HepG2 (cell line): ENCODE results near the gene RRAS2. TPM values are rescaled to one million over a fixed set of nuclear protein-coding genes. Genes with fewer than 3 reads are reported as not detected.

ENCODE experiments used
- CENPX ChIP-seq: sonication (generic); formaldehyde crosslinking; IDR thresholded peaks from 2 replicates; pipeline ENCODE4 v1.9.0; 2021; ENCODE audit warnings: mild to moderate bottlenecking, missing genetic modification reagents, moderate library complexity
- CREB1 ChIP-seq, 2 experiments: fragments of 450-650 bp in 1 of 2; IDR thresholded peaks; 2 replicates each; pipeline ENCODE4 v1.6.1; 2016 to 2017; ENCODE audit warnings: control low read depth in 1 of 2, mild to moderate bottlenecking in 1 of 2, missing compliant biosample characterization in 1 of 2, missing genetic modification characterization in 1 of 2
- GABPB1 ChIP-seq: IDR thresholded peaks from 2 replicates; pipeline ENCODE4 v1.6.1; 2016; ENCODE audit warnings: mild to moderate bottlenecking, missing genetic modification reagents, moderate library complexity, missing compliant biosample characterization
- HOXA3 ChIP-seq: sonication (generic); formaldehyde crosslinking; IDR thresholded peaks from 2 replicates; pipeline ENCODE4 v1.5.0; 2020; ENCODE audit warnings: missing genetic modification reagents
- ISL2 ChIP-seq: sonication (generic); formaldehyde crosslinking; IDR thresholded peaks from 2 replicates; pipeline ENCODE4 v1.5.0; 2020; ENCODE audit warnings: missing genetic modification reagents
- KMT2A ChIP-seq: sonication (generic); formaldehyde crosslinking; IDR thresholded peaks from 2 replicates; pipeline ENCODE4 v1.4.0; 2020; ENCODE audit warnings: missing genetic modification reagents
- MAX ChIP-seq: IDR thresholded peaks from 2 replicates; pipeline ENCODE4 v1.6.1; 2012; ENCODE audit warnings: inconsistent platforms
- MYC ChIP-seq: sonication (generic); formaldehyde crosslinking; IDR thresholded peaks from 2 replicates; pipeline ENCODE4 v1.9.0; 2021; ENCODE audit warnings: missing genetic modification reagents, borderline replicate concordance
- PHF20 ChIP-seq: sonication (generic); formaldehyde crosslinking; IDR thresholded peaks from 2 replicates; pipeline ENCODE4 v1.5.0; 2020; ENCODE audit warnings: mild to moderate bottlenecking, missing genetic modification reagents
- POLR2A ChIP-seq, 2 experiments: IDR thresholded peaks; 2 replicates each; pipeline ENCODE4 v1.6.1; 2011; ENCODE audit warnings: low read depth in 2 of 2, low read length in 2 of 2, mild to moderate bottlenecking in 1 of 2, moderate library complexity in 1 of 2; ENCODE audit not compliant: insufficient read depth in 1 of 2
- POLR2G ChIP-seq: fragments of 200-400 bp; formaldehyde crosslinking; IDR thresholded peaks from 2 replicates; pipeline ENCODE4 v1.6.1; 2018; ENCODE audit warnings: mild to moderate bottlenecking, low read depth, low read length, moderate library complexity
- REPIN1 ChIP-seq: sonication (generic); formaldehyde crosslinking; IDR thresholded peaks from 2 replicates; pipeline ENCODE4 v1.8.0; 2022; ENCODE audit warnings: missing genetic modification reagents, low read depth, mild to moderate bottlenecking, borderline replicate concordance
- RFX3 ChIP-seq: IDR thresholded peaks from 2 replicates; pipeline ENCODE4 v1.6.1; 2016; ENCODE audit warnings: missing biosample characterization, missing genetic modification reagents
- TAF1 ChIP-seq: sonication (generic); formaldehyde crosslinking; IDR thresholded peaks from 2 replicates; pipeline ENCODE4 v1.4.0; 2020; ENCODE audit warnings: missing genetic modification reagents
- TCF12 ChIP-seq, 2 experiments: fragments of 450-650 bp in 1 of 2; sonication (generic) in 1 of 2; formaldehyde crosslinking in 1 of 2; IDR thresholded peaks; 2 replicates each; pipeline versions ENCODE4 v1.6.1 to v1.8.0; 2017 to 2022; ENCODE audit warnings: antibody characterized with exemption in 1 of 2, mild to moderate bottlenecking in 1 of 2, missing genetic modification reagents in 1 of 2, moderate library complexity in 1 of 2
- ZBTB4 ChIP-seq: sonication (generic); formaldehyde crosslinking; IDR thresholded peaks from 2 replicates; pipeline ENCODE4 v1.4.0; 2020; ENCODE audit warnings: missing genetic modification reagents, mild to moderate bottlenecking, borderline replicate concordance
- ZMAT3 ChIP-seq: sonication (generic); formaldehyde crosslinking; conservative IDR thresholded peaks from 2 replicates; pipeline ENCODE4 v1.7.0; 2021; ENCODE audit warnings: missing genetic modification reagents
- ZNF205 ChIP-seq: IDR thresholded peaks from 2 replicates; pipeline ENCODE4 v1.6.1; 2018; ENCODE audit warnings: missing biosample characterization, missing genetic modification reagents
- ZNF510 ChIP-seq: sonication (generic); formaldehyde crosslinking; IDR thresholded peaks from 2 replicates; pipeline ENCODE4 v1.4.0; 2020; ENCODE audit warnings: low read depth, mild to moderate bottlenecking, missing genetic modification reagents
- ZNF777 ChIP-seq: sonication (generic); formaldehyde crosslinking; IDR thresholded peaks from 2 replicates; pipeline ENCODE4 v1.4.0; 2020; ENCODE audit warnings: missing genetic modification reagents
- ZNF839 ChIP-seq: sonication (generic); formaldehyde crosslinking; IDR thresholded peaks from 2 replicates; pipeline ENCODE4 v1.4.0; 2020; ENCODE audit warnings: missing genetic modification reagents, mild to moderate bottlenecking, borderline replicate concordance
- polyA plus RNA-seq, 8 experiments: library from polyadenylated mRNA; depleted of rRNA in 3 of 8; stranded (reverse) in 7 of 8; unstranded in 1 of 8; fragments of >200 nt; fragmentation: Illumina TruSeq in 4 of 8; extraction: Trizol in 4 of 8; gene quantifications; 2 replicates each; pipeline versions ENCODE4 v1.2.1 to v1.2.3, GENCODE V29; 2011 to 2016; ENCODE audit warnings: low read depth in 4 of 8, missing spikeins in 1 of 8, mixed read lengths in 1 of 8; ENCODE audit not compliant: insufficient read depth in 1 of 8
- total RNA-seq, 5 experiments: library from RNA; depleted of rRNA; stranded (reverse); fragments of >200 nt; fragmentation: Illumina TruSeq; extraction: Trizol; gene quantifications; 2 replicates each; pipeline ENCODE4 v1.2.3, GENCODE V29; 2016; ENCODE audit warnings: low read depth in 1 of 5

Gene RRAS2
- total and polyA plus RNA-seq, 2 of the 13 experiments (the other 11 are each of a cell fraction or from before 2014, with no cell fraction given): 19.0 to 44.1 TPM

GRCh38 chr11:14357881-14358728 is 878 bp downstream of the RRAS2 start (continued):
- TF ChIP-seq RFX3 (CRISPR knock-in tag): no peak
- peak; percentile 88 for TF ChIP-seq KMT2A
- TF ChIP-seq ISL2 (CRISPR knock-in tag): 0 out of 2 replicates have a peak, but pooled peaks have one; percentile 20
- 0 out of 2 replicates have a peak, but pooled peaks have one; percentile 40 for TF ChIP-seq ZBTB4
- TF ChIP-seq ZNF205 (CRISPR knock-in tag): 0 out of 2 replicates have a peak, but pooled peaks have one; percentile 30
- TF ChIP-seq MAX: peak; percentile 40; the same call in 1 of the 2 replicates
- 0 out of 2 replicates have a peak, but pooled peaks have one; percentile 23 for TF ChIP-seq PHF20 (CRISPR knock-in tag)
- peak; percentile 46; the same call in 1 of the 2 replicates for TF ChIP-seq MYC (CRISPR knock-in tag)
- TF ChIP-seq ZMAT3 (CRISPR knock-in tag): peak; percentile 61; the same call in 1 of the 2 replicates
- TF ChIP-seq CENPX (CRISPR knock-in tag): no peak
- TF ChIP-seq POLR2G: no peak
- TF ChIP-seq REPIN1 (CRISPR knock-in tag): no peak
- peak; percentile 35; the same call in 1 of the 2 replicates for TF ChIP-seq GABPB1 (CRISPR knock-in tag)
- peak; percentile 92 for TF ChIP-seq ZNF777 (CRISPR knock-in tag)
- no peak for TF ChIP-seq CREB1 (IDR thresholded peaks at IDR 0.05)
- TF ChIP-seq CREB1 (CRISPR knock-in tag; IDR thresholded peaks at IDR 0.05): no peak
- peak; percentile 18; the same call in 1 of the 2 replicates for TF ChIP-seq HOXA3
- TF ChIP-seq TAF1 (CRISPR knock-in tag): peak; percentile 37; the same call in 1 of the 2 replicates
- TF ChIP-seq ZNF839 (CRISPR knock-in tag): 0 out of 2 replicates have a peak, but pooled peaks have one; percentile 27
- no peak for TF ChIP-seq TCF12 (IDR thresholded peaks at IDR 0.05)
- TF ChIP-seq TCF12 (CRISPR knock-in tag; IDR thresholded peaks at IDR 0.05): no peak
- no peak for TF ChIP-seq ZNF510 (CRISPR knock-in tag)
- peak in 1 of 2 experiments; percentile 58; a peak in 1 of 4 replicates for TF ChIP-seq POLR2A (IDR thresholded peaks at IDR 0.05; ENCODE audit: insufficient read depth in 1 of 2, low read depth in 2 of 2, low read length in 2 of 2)
